Esophagus squamous epithelium (tissue), 5 donors: ENCODE data around the gene STX8. TPM values are rescaled to one million over a fixed set of nuclear protein-coding genes. Genes with fewer than 3 reads are reported as not detected.
A peak's percentile ranks its signal among the peaks of the same experiment; 100 is the strongest.

Source experiments
- DNase-seq: peaks from one replicate; lab custom pipeline; 2025; lab: John Stamatoyannopoulos, UW
- H3K27ac ChIP-seq, 4 donors: fragments of 200-600 bp; sonication (generic); one replicate each; pipeline ENCODE4 v1.5.1; 2016 to 2019; ENCODE audit warnings: mild to moderate bottlenecking in 1 of 4
- H3K27me3 ChIP-seq, 4 donors: fragments of 200-600 bp; sonication (generic); 1 replicate in 3 of 4; 2 replicates in 1 of 4; pipeline versions ENCODE4 v1.5.1 to v1.6.0; 2017 to 2021; ENCODE audit warnings: antibody characterized with exemption in 1 of 4
- H3K36me3 ChIP-seq, 3 donors: fragments of 200-600 bp; sonication (generic); one replicate each; pipeline ENCODE4 v1.5.1; 2016 to 2019
- H3K4me1 ChIP-seq, 3 donors: fragments of 200-600 bp; sonication (generic); one replicate each; pipeline ENCODE4 v1.5.1; 2017 to 2019
- H3K4me3 ChIP-seq, 4 donors: fragments of 200-600 bp; sonication (generic); 1 replicate in 3 of 4; 2 replicates in 1 of 4; pipeline ENCODE4 v1.5.1; 2016 to 2019; ENCODE audit warnings: mild to moderate bottlenecking in 2 of 4, moderate library complexity in 1 of 4
- H3K9me3 ChIP-seq, 3 donors: fragments of 200-600 bp; sonication (generic); one replicate each; pipeline ENCODE4 v1.5.1; 2016 to 2019
- CTCF ChIP-seq, 6 experiments: fragments of 450-650 bp in 4 of 6; fragments of 200-600 bp in 2 of 6; sonication (generic) in 2 of 6; IDR thresholded peaks; one replicate each; pipeline ENCODE4 v1.5.1; 2016 to 2019; ENCODE audit warnings: antibody characterized with exemption in 6 of 6, mild to moderate bottlenecking in 4 of 6, moderate library complexity in 4 of 6
- POLR2A ChIP-seq, 4 donors: fragments of 450-650 bp; IDR thresholded peaks; one replicate each; pipeline ENCODE4 v1.6.1; 2017; ENCODE audit warnings: antibody characterized with exemption in 4 of 4, mild to moderate bottlenecking in 4 of 4, moderate library complexity in 3 of 4
- WGBS, 2 donors: methylation state at CpG; one replicate each; pipeline ENCODE4 v1.1.5; 2018; 5-methylcytosine and 5-hydroxymethylcytosine counted together
- intact Hi-C: fragments of 100-400 bp; cut with DNase I; formaldehyde crosslinking; loops from one replicate; pipeline ENCODE4 v1.15.0; 2022
- total RNA-seq, 4 donors: library from RNA; depleted of rRNA; stranded (reverse); fragments of >200 nt; gene quantifications; one replicate each; pipeline ENCODE4 v1.1.0, GENCODE V29; 2016
- donor health status: DM: yes; HTN: yes; CAD: no.

The STX8 gene
- total RNA-seq, 4 donors from 2014 or later = 31.8 to 66.4 (median 46.5) TPM

GRCh38 chr17:9239246-9239792 lies 336.3 kb downstream of the STX8 start:
- WGBS, 2 donors = 34 to 60% methylated on average over 1 to 4 of the region's 27 CpGs
- no peak for TF ChIP-seq CTCF (IDR thresholded peaks at IDR 0.05)
- TF ChIP-seq POLR2A (IDR thresholded peaks at IDR 0.05) = no peak
- peaks cover 25 to 68% (median 47%) of the 10 kb centered on the region in 3 donors for H3K4me1 ChIP-seq

GRCh38 chr17:9238340-9239245 lies 337.0 kb downstream of the STX8 start:
- Histone ChIP-seq H3K27ac (peak overlapping the region; percentile 82 to 98 (median 94)), H3K4me1 (peaks cover 25 to 60% (median 42%) of the 10 kb centered on the region in 3 donors), H3K4me3 (peak overlapping the region in 2 of 4 donors; percentile 60 to 64), H3K36me3 (peaks cover 0 to 16% (median 0%) of the 10 kb centered on the region in 3 donors), H3K27me3 (no peaks in the 10 kb centered on the region), H3K9me3 (no peaks in the 10 kb centered on the region)
- TF ChIP-seq CTCF (IDR thresholded peaks at IDR 0.05) (no peak), POLR2A (IDR thresholded peaks at IDR 0.05) (no peak)
- intact Hi-C loops = no loop called here
- WGBS, 2 donors = 88 to 92% methylated on average over 9 to 11 of the region's 12 CpGs
- no peak for DNase-seq

More at GRCh38 chr17:9239246-9239792, 336.3 kb downstream of the STX8 start:
- Histone ChIP-seq H3K27ac (peak overlapping the region; percentile 82 to 98 (median 94)), H3K4me3 (peak overlapping the region; percentile 13 to 64 (median 50)), H3K36me3 (peaks cover 0 to 16% (median 0%) of the 10 kb centered on the region in 3 donors), H3K9me3 (no peaks in the 10 kb centered on the region), H3K27me3 (no peaks in the 10 kb centered on the region)
- intact Hi-C loops = no loop called here
- DNase-seq = no peak

GRCh38 chr17:9237661-9238301 lies 337.8 kb downstream of the STX8 start:
- Histone ChIP-seq H3K36me3 (peaks cover 0 to 16% (median 0%) of the 10 kb centered on the region in 3 donors), H3K9me3 (no peaks in the 10 kb centered on the region), H3K27me3 (no peaks in the 10 kb centered on the region), H3K4me1 (peaks cover 23 to 57% (median 36%) of the 10 kb centered on the region in 3 donors), H3K4me3 (no peak overlapping the region), H3K27ac (peak overlapping the region in 3 of 4 donors; percentile 50 to 91 (median 70))
- TF ChIP-seq POLR2A (IDR thresholded peaks at IDR 0.05) (no peak), CTCF (IDR thresholded peaks at IDR 0.05) (no peak)
- DNase-seq = no peak
- intact Hi-C loops = no loop called here
- WGBS, 2 donors = 85 to 89% methylated on average over 3 to 7 of the region's 13 CpGs

- no peak for DNase-seq
- WGBS, 2 donors = 88 to 90% methylated on average over 3 of the region's 3 CpGs
- H3K36me3 ChIP-seq = peaks cover 0 to 16% (median 0%) of the 10 kb centered on the region in 3 donors
- no peak overlapping the region for H3K4me3 ChIP-seq
- no peak for TF ChIP-seq CTCF (IDR thresholded peaks at IDR 0.05)
- no peak for TF ChIP-seq POLR2A (IDR thresholded peaks at IDR 0.05)
- H3K27me3 ChIP-seq = no peaks in the 10 kb centered on the region
- H3K4me1 ChIP-seq = peaks cover 22 to 57% (median 33%) of the 10 kb centered on the region in 3 donors
- no peaks in the 10 kb centered on the region for H3K9me3 ChIP-seq
- intact Hi-C loops = no loop called here
- peak overlapping the region in 3 of 4 donors; percentile 25 to 51 (median 50) for H3K27ac ChIP-seq
Measured at GRCh38 chr17:9237053-9237410, 338.6 kb downstream of the STX8 start.
